ENCODE results near the gene ERC1. TPM values are rescaled to one million over a fixed set of nuclear protein-coding genes. Genes with fewer than 3 reads are reported as not detected.
A peak's percentile ranks its signal among the peaks of the same experiment; 100 is the strongest.

ERC1 gene
- total and polyA plus RNA-seq, 2 experiments from 2014 or later = 18.4 to 29.7 TPM

DNA sequence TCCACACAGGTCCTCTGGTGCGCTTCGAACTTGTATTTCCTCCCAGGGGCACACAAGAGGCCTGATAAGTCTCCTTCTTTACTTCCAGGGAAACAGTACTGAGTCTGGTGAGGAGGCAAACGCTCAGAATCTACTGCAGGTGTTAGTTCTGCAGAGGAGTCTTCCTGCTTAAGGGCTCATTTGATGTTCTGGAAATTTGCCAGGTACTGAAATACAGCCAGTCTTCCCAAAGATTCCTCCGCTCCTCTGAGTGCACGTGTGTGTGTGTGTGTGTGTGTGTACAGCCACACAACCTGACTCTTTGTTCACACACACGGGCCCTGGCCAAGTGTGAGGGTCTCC lies 511.3 kb downstream of the ERC1 start:
- H3K79me2 ChIP-seq = no peaks in the 10 kb centered on the region
- H3K4me1 ChIP-seq (ENCODE audit: insufficient read depth) = no peaks in the 10 kb centered on the region
- H3K4me2 ChIP-seq = no peak overlapping the region
- no peaks in the 10 kb centered on the region for H3K9me2 ChIP-seq (replicated peaks; ENCODE audit: insufficient read depth)
- no peak overlapping the region for H2AFZ ChIP-seq
- no peaks in the 10 kb centered on the region for H3K27me3 ChIP-seq
- 53% methylated on average over 6 of the region's 6 CpGs for WGBS (ENCODE audit: low lambda C conversion rate, missing lambda C conversion rate)
- no peaks in the 10 kb centered on the region for H3K36me3 ChIP-seq (replicated peaks; ENCODE audit: insufficient read depth, low read depth)
- no peaks in the 10 kb centered on the region for H4K20me1 ChIP-seq (ENCODE audit: insufficient read depth, poor library complexity, severe bottlenecking)
- H3K27ac ChIP-seq = no peak overlapping the region
- H3K9me3 ChIP-seq (ENCODE audit: low read depth) = no peaks in the 10 kb centered on the region
- DNase-seq (ENCODE audit: low spot score) = peak; percentile 27
- TF ChIP-seq, protein P1, sequence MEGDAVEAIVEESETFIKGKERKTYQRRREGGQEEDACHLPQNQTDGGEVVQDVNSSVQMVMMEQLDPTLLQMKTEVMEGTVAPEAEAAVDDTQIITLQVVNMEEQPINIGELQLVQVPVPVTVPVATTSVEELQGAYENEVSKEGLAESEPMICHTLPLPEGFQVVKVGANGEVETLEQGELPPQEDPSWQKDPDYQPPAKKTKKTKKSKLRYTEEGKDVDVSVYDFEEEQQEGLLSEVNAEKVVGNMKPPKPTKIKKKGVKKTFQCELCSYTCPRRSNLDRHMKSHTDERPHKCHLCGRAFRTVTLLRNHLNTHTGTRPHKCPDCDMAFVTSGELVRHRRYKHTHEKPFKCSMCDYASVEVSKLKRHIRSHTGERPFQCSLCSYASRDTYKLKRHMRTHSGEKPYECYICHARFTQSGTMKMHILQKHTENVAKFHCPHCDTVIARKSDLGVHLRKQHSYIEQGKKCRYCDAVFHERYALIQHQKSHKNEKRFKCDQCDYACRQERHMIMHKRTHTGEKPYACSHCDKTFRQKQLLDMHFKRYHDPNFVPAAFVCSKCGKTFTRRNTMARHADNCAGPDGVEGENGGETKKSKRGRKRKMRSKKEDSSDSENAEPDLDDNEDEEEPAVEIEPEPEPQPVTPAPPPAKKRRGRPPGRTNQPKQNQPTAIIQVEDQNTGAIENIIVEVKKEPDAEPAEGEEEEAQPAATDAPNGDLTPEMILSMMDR (IDR thresholded peaks at IDR 0.05; ENCODE audit: poor library complexity) = no peak
- no peak for TF ChIP-seq EZH2 (IDR thresholded peaks at IDR 0.05; ENCODE audit: borderline replicate concordance)
- TF ChIP-seq EZH2phosphoT487 (IDR thresholded peaks at IDR 0.05; ENCODE audit: low read depth, severe bottlenecking, unreplicated experiment) = no peak
- H3K4me3 ChIP-seq = no peak overlapping the region

DNA sequence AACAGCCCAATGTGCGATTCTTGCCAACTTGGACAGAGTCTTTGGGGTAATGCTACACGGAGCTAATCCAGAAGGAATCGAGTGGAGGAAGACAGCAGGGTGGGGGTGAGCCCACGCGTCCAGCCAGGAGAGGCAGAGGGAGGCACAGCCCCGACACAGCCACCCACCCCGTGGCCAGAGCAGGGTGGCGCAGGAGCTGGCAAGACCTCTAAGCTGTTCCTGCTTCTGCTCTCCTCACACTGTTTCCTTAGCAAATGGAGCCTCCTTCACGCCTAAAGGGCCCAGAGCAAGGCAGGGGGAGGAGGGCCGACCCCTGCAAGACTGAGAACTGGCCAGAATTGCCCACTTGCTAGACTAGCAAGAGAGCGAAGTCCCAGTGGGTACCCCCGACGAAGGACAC lies 511.8 kb downstream of the ERC1 start:
- H3K27me3 ChIP-seq = no peaks in the 10 kb centered on the region
- TF ChIP-seq EZH2phosphoT487 (IDR thresholded peaks at IDR 0.05; ENCODE audit: low read depth, severe bottlenecking, unreplicated experiment) = no peak
- TF ChIP-seq, protein P1 (IDR thresholded peaks at IDR 0.05; ENCODE audit: poor library complexity) = no peak
- no peak for TF ChIP-seq EZH2 (IDR thresholded peaks at IDR 0.05; ENCODE audit: borderline replicate concordance)
- no peaks in the 10 kb centered on the region for H3K9me2 ChIP-seq (replicated peaks; ENCODE audit: insufficient read depth)
- DNase-seq (ENCODE audit: low spot score) = peak; percentile 23
- H3K4me2 ChIP-seq = no peak overlapping the region
- no peaks in the 10 kb centered on the region for H3K4me1 ChIP-seq (ENCODE audit: insufficient read depth)
- no peaks in the 10 kb centered on the region for H3K79me2 ChIP-seq
- no peak overlapping the region for H3K27ac ChIP-seq
- H4K20me1 ChIP-seq (ENCODE audit: insufficient read depth, poor library complexity, severe bottlenecking) = no peaks in the 10 kb centered on the region
- H2AFZ ChIP-seq = no peak overlapping the region
- WGBS (ENCODE audit: low lambda C conversion rate, missing lambda C conversion rate) = 83% methylated on average over 13 of the region's 13 CpGs
- no peaks in the 10 kb centered on the region for H3K9me3 ChIP-seq (ENCODE audit: low read depth)
- H3K4me3 ChIP-seq = no peak overlapping the region
- no peaks in the 10 kb centered on the region for H3K36me3 ChIP-seq (replicated peaks; ENCODE audit: insufficient read depth, low read depth)

GRCh38 chr12:1503281-1503711 lies 512.3 kb downstream of the ERC1 start:
- TF ChIP-seq EZH2phosphoT487 (IDR thresholded peaks at IDR 0.05; ENCODE audit: low read depth, severe bottlenecking, unreplicated experiment) = no peak
- no peak for TF ChIP-seq EZH2 (IDR thresholded peaks at IDR 0.05; ENCODE audit: borderline replicate concordance)
- TF ChIP-seq, protein P1 (IDR thresholded peaks at IDR 0.05; ENCODE audit: poor library complexity) = no peak
- no peaks in the 10 kb centered on the region for H3K4me1 ChIP-seq (ENCODE audit: insufficient read depth)
- H4K20me1 ChIP-seq (ENCODE audit: insufficient read depth, poor library complexity, severe bottlenecking) = no peaks in the 10 kb centered on the region
- H3K9me2 ChIP-seq (replicated peaks; ENCODE audit: insufficient read depth) = no peaks in the 10 kb centered on the region
- DNase-seq (ENCODE audit: low spot score) = no peak
- no peaks in the 10 kb centered on the region for H3K79me2 ChIP-seq
- H3K27me3 ChIP-seq = no peaks in the 10 kb centered on the region
- H2AFZ ChIP-seq = no peak overlapping the region
- H3K4me2 ChIP-seq = no peak overlapping the region
- H3K9me3 ChIP-seq (ENCODE audit: low read depth) = no peaks in the 10 kb centered on the region
- H3K36me3 ChIP-seq (replicated peaks; ENCODE audit: insufficient read depth, low read depth) = no peaks in the 10 kb centered on the region
- H3K4me3 ChIP-seq = no peak overlapping the region
- H3K27ac ChIP-seq = no peak overlapping the region
- 90% methylated on average over 21 of the region's 22 CpGs for WGBS (ENCODE audit: low lambda C conversion rate, missing lambda C conversion rate)

All from hepatocyte (in vitro differentiated cells).